GM19324 (cell line): ENCODE results near the gene TSPAN5.
A peak's percentile ranks its signal among the peaks of the same experiment; 100 is the strongest.

Experiments used
- ATAC-seq: cut with Tn5 transposase; IDR thresholded peaks from one replicate; pipeline ENCODE4 v1.9.1; 2021; ENCODE audit warnings: mild to moderate bottlenecking, moderate library complexity; ENCODE audit not compliant: unreplicated experiment, low FRiP score

Gene TSPAN5

GRCh38 chr4:98673978-98674377, 15.6 kb upstream of the TSPAN5 start:
- ATAC-seq = no peak

- ATAC-seq = no peak
Observed at GRCh38 chr4:98673288-98673644, 14.9 kb upstream of the TSPAN5 start.

GRCh38 chr4:98672583-98673287, 14.3 kb upstream of the TSPAN5 start:
- ATAC-seq = no peak

- no peak for ATAC-seq
Observed at GRCh38 chr4:98671131-98671530, 12.7 kb upstream of the TSPAN5 start.

- ATAC-seq = no peak
Observed at GRCh38 chr4:98670186-98670585, 11.8 kb upstream of the TSPAN5 start.

- no peak for ATAC-seq
Observed at GRCh38 chr4:98669577-98669976, 11.2 kb upstream of the TSPAN5 start.

GRCh38 chr4:98664959-98665358, 6.5 kb upstream of the TSPAN5 start:
- ATAC-seq = no peak

GRCh38 chr4:98663226-98664006, 5.0 kb upstream of the TSPAN5 start:
- peak; percentile 41 for ATAC-seq

GRCh38 chr4:98662626-98663225, 4.3 kb upstream of the TSPAN5 start:
- no peak for ATAC-seq

GRCh38 chr4:98662055-98662453, 3.6 kb upstream of the TSPAN5 start:
- ATAC-seq = no peak

- no peak for ATAC-seq
Observed at GRCh38 chr4:98661371-98662054, 3.1 kb upstream of the TSPAN5 start.

GRCh38 chr4:98659741-98660462, 1.5 kb upstream of the TSPAN5 start:
- no peak for ATAC-seq

- no peak for ATAC-seq
Observed at GRCh38 chr4:98659106-98659592, 738 bp upstream of the TSPAN5 start.

- ATAC-seq = no peak
Observed at GRCh38 chr4:98657531-98658286, 702 bp downstream of the TSPAN5 start.

- ATAC-seq = no peak
Observed at GRCh38 chr4:98656886-98657285, 1.5 kb downstream of the TSPAN5 start.

- no peak for ATAC-seq
Observed at GRCh38 chr4:98656443-98656842, 2.0 kb downstream of the TSPAN5 start.

- ATAC-seq = no peak
Observed at GRCh38 chr4:98653890-98654867, 4.2 kb downstream of the TSPAN5 start.

- ATAC-seq = no peak
Observed at GRCh38 chr4:98652996-98653395, 5.4 kb downstream of the TSPAN5 start.
